A673 (cell line): ENCODE results near the gene TRAF3IP1. TPM values are rescaled to one million over a fixed set of nuclear protein-coding genes. Genes with fewer than 3 reads are reported as not detected.

Experiments used
- BruUV-seq: library from RNA; stranded (reverse); fragments of 400-500 nt; replicated peaks from 2 replicates; lab custom pipeline; 2021; lab: Mats Ljungman, UMichigan
- CTCF ChIA-PET: fragments of 300-600 bp; sonication (Branson Sonifier 250); formaldehyde crosslinking; loops from one replicate; lab custom pipeline; 2022; ENCODE audit warnings: antibody characterized with exemption; lab: Charles Lee
- POLR2A ChIA-PET: fragments of 300-600 bp; sonication (Branson Sonifier 250); formaldehyde crosslinking; loops from one replicate; lab custom pipeline; 2022; ENCODE audit warnings: antibody characterized with exemption; ENCODE audit not compliant: low non-redundant PET; lab: Charles Lee
- DNase-seq: peaks from one replicate; pipeline ENCODE4 v3.0.0-alpha.2; 2015; ENCODE audit warnings: low spot score
- H3K27ac ChIP-seq: fragments of 200-600 bp; sonication (generic); 2 replicates; pipeline ENCODE4 v1.5.1; 2016; ENCODE audit warnings: mixed run types, low read depth, mild to moderate bottlenecking, mixed read lengths, antibody characterized with exemption, low read length; ENCODE audit not compliant: poor library complexity, severe bottlenecking
- H3K27me3 ChIP-seq: fragments of 200-600 bp; sonication (generic); replicated peaks from 2 replicates; pipeline ENCODE4 v1.6.1; 2017; ENCODE audit warnings: mixed run types, low read depth, mild to moderate bottlenecking, mixed read lengths, antibody characterized with exemption, low read length; ENCODE audit not compliant: insufficient read depth, poor library complexity
- H3K36me3 ChIP-seq: fragments of 200-600 bp; sonication (generic); 2 replicates; pipeline ENCODE4 v1.6.1; 2016; ENCODE audit warnings: mixed run types, mild to moderate bottlenecking, mixed read lengths, antibody characterized with exemption, low read length; ENCODE audit not compliant: insufficient read depth, poor library complexity, severe bottlenecking
- H3K4me1 ChIP-seq: fragments of 200-600 bp; sonication (generic); 2 replicates; pipeline ENCODE4 v1.6.1; 2017; ENCODE audit warnings: mixed run types, mild to moderate bottlenecking, mixed read lengths, antibody characterized with exemption, low read length; ENCODE audit not compliant: insufficient read depth, poor library complexity, severe bottlenecking
- H3K4me3 ChIP-seq: fragments of 200-600 bp; sonication (generic); 2 replicates; pipeline ENCODE4 v1.5.1; 2016; ENCODE audit warnings: low read depth, mixed run types, mild to moderate bottlenecking, mixed read lengths, low read length; ENCODE audit not compliant: poor library complexity, severe bottlenecking
- H3K9me3 ChIP-seq: fragments of 200-600 bp; sonication (generic); 2 replicates; pipeline ENCODE4 v1.6.1; 2016; ENCODE audit warnings: mixed run types, low read depth, mild to moderate bottlenecking, mixed read lengths, antibody characterized with exemption, low read length; ENCODE audit not compliant: poor library complexity, severe bottlenecking
- CTCF ChIP-seq: fragments of 300-800, 200-600 bp; sonication (generic); conservative IDR thresholded peaks from 2 replicates; pipeline ENCODE4 v1.5.1; 2017; ENCODE audit warnings: low read depth, mild to moderate bottlenecking, antibody characterized with exemption, low read length, moderate library complexity, mixed read lengths
- EZH2 ChIP-seq: fragments of 200-600 bp; sonication (generic); IDR thresholded peaks from 2 replicates; pipeline ENCODE4 v1.6.1; 2017; ENCODE audit warnings: borderline replicate concordance, low read depth, mild to moderate bottlenecking, mixed read lengths, antibody characterized with exemption, low read length; ENCODE audit not compliant: poor library complexity, severe bottlenecking
- intact Hi-C: fragments of 100-400 bp; cut with micrococcal nuclease; formaldehyde crosslinking; loops from one replicate; pipeline ENCODE4 v1.10.0; 2022; ENCODE audit not compliant: unreplicated experiment
- total RNA-seq: library from RNA; stranded (reverse); gene quantifications from 2 replicates; pipeline ENCODE4 v1.2.3, GENCODE V29; 2021

TRAF3IP1 gene
- total RNA-seq, 1 experiment from 2014 or later, result 23.0 TPM

GRCh38 chr2:238396663-238397062 lies 76.3 kb downstream of the TRAF3IP1 start:
- no peak for TF ChIP-seq EZH2
- TF ChIP-seq CTCF, result no peak
- BruUV-seq, result no TSS peak
- Histone ChIP-seq H3K4me3 (no peak overlapping the region), H3K27ac (no peak overlapping the region), H3K4me1 (no peaks in the 10 kb centered on the region), H3K27me3 (no peaks in the 10 kb centered on the region), H3K36me3 (no peaks in the 10 kb centered on the region), H3K9me3 (no peaks in the 10 kb centered on the region)
- intact Hi-C loops, result no loop called here
- ChIA-PET CTCF (interaction anchor here (0.6 kb wide), 1 partner anchor 617 kb away, joined by 3 read pairs; no protein-coding TSS in a partner anchor), POLR2A (no interaction called here)
- DNase-seq, result no peak

GRCh38 chr2:238397356-238397755 lies 77.0 kb downstream of the TRAF3IP1 start:
- TF ChIP-seq CTCF, result no peak
- TF ChIP-seq EZH2, result no peak
- no peak for DNase-seq
- H3K9me3 ChIP-seq, result no peaks in the 10 kb centered on the region
- H3K4me1 ChIP-seq, result no peaks in the 10 kb centered on the region
- no peak overlapping the region for H3K27ac ChIP-seq
- no peaks in the 10 kb centered on the region for H3K36me3 ChIP-seq
- H3K27me3 ChIP-seq, result no peaks in the 10 kb centered on the region
- ChIA-PET POLR2A (no interaction called here), CTCF (no interaction called here)
- intact Hi-C loops, result no loop called here
- H3K4me3 ChIP-seq, result no peak overlapping the region
- BruUV-seq, result no TSS peak

GRCh38 chr2:238398577-238398976 lies 78.3 kb downstream of the TRAF3IP1 start:
- ChIA-PET CTCF (no interaction called here), POLR2A (no interaction called here)
- no peaks in the 10 kb centered on the region for H3K36me3 ChIP-seq
- no peaks in the 10 kb centered on the region for H3K4me1 ChIP-seq
- no peaks in the 10 kb centered on the region for H3K27me3 ChIP-seq
- no peak overlapping the region for H3K4me3 ChIP-seq
- intact Hi-C loops, result no loop called here
- no peaks in the 10 kb centered on the region for H3K9me3 ChIP-seq
- TF ChIP-seq EZH2, result no peak
- no peak for TF ChIP-seq CTCF
- no peak for DNase-seq
- no peak overlapping the region for H3K27ac ChIP-seq
- no TSS peak for BruUV-seq
